HG02885 (cell line): ENCODE data around the gene CCNO.

Source experiments
- ATAC-seq: cut with Tn5 transposase; IDR thresholded peaks from one replicate; pipeline ENCODE4 v1.9.1; 2021; ENCODE audit warnings: mild to moderate bottlenecking; ENCODE audit not compliant: unreplicated experiment, poor library complexity

Gene CCNO

DNA sequence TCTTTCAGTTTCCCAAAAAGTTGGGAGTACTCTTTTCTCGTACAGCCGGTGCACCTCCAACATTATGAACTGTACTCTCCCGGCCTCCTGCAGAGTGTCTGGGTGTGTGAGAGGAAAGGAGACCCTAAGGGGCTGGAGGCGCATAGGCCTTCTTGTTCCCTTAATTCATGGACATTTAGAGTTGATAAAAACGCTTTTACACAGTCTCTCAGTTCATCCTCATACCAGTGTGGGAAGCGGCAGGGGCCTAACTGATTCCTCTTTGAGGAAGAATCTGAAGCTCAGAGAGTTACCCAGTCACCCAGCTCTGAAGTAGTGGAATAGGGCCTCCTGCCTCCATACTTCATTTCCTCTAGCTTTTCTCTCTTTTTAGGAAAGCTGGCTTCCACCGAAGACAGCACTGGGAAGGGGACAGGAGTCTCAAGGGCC lies 9.6 kb downstream of the CCNO start:
- no peak for ATAC-seq

GRCh38 chr5:55222985-55223811 lies 10.2 kb downstream of the CCNO start:
- no peak for ATAC-seq

- ATAC-seq, result no peak
These were observed 11.1 kb downstream of the CCNO start for GRCh38 chr5:55222092-55222984.

DNA sequence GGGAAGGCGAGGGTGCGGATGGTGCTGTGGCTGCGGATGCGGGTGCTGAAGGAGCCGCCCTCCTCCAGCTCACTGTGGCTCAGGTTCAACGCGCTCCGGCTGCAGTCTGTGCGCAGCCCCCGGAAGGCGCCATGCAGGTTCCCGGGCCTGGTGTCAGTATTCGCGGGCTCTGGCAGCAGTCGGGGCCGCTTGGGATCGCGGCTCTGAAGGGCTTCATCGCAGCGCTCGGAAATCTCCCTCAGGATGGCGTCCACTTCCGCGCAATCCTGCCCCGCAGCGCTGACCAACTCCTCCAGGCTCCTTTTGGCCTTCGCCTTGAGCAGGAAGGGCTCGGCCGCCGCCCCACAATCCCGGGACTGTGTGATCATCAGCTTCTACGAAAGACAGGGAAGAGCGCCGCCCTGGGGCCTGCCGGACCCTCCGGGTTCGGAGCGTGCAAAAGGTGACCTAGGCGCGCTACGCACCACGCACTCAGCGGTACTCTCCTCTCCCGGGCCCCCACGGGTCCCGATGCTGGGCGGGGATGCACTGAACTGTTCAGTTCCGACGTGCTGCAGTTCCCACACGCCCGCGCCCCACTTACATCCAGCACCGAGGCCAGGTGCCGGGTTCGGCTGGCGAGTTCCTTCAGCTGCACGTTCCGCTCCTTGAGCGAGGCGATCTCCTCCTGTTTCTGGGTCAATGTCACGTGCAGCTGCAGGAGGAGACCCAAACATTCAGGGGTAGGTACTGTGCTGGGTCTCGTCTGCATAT lies 12.8 kb downstream of the CCNO start:
- ATAC-seq, result no peak

- no peak for ATAC-seq
These were observed 13.6 kb downstream of the CCNO start for GRCh38 chr5:55219770-55220169.

- no peak for ATAC-seq
These were observed 14.4 kb downstream of the CCNO start for GRCh38 chr5:55218967-55219366.

- no peak for ATAC-seq
These were observed 22.1 kb downstream of the CCNO start for GRCh38 chr5:55211184-55211874.

GRCh38 chr5:55205001-55205400 lies 28.4 kb downstream of the CCNO start:
- ATAC-seq, result no peak

- no peak for ATAC-seq
These were observed 42.2 kb downstream of the CCNO start for GRCh38 chr5:55191165-55191564.

GRCh38 chr5:55188656-55189540 lies 44.5 kb downstream of the CCNO start:
- ATAC-seq, result no peak

DNA sequence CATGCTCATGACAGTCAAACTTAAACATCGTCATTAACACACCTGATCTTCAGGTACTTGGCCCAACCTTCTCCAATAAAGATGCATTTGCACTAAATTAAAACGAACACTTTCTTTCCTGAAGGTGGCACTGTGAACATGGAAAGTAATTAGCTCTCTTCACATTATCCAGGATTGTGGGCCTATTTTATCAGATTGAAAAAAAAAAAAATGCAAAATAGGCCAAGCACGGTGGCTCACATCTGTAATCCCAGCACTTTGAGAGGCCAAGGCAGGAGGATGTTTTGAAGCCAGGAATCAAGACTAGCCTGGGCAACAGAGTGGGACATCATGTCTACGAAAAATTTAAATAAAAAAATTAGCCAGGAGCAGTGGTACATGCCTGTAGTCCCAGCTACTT lies 46.0 kb downstream of the CCNO start:
- no peak for ATAC-seq
